HG03196 (cell line): ENCODE results near the gene CFAP45.

Source experiments
- ATAC-seq: cut with Tn5 transposase; IDR thresholded peaks from one replicate; pipeline ENCODE4 v1.9.1; 2021; ENCODE audit not compliant: unreplicated experiment

CFAP45 gene

DNA sequence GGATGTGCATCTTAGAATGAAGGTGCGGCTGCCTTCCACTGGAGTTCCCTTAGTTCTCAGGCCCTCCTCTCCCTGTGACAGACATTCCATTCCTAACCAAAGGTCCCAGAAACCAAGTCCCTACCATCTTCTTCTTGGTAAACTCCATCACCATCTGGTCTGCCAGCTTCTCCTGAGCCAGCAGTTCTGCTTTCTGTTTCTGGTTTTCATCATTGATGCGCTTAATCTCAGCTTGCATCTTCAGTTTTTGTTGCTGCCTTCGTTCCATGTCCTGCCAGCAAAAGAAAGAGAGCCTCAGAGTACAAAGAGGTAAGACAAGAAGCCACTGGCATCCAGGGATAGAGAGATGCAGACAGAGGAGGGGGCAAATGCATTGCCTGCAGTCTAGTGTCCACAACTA is 19.5 kb downstream of the CFAP45 start:
- ATAC-seq, result no peak

DNA sequence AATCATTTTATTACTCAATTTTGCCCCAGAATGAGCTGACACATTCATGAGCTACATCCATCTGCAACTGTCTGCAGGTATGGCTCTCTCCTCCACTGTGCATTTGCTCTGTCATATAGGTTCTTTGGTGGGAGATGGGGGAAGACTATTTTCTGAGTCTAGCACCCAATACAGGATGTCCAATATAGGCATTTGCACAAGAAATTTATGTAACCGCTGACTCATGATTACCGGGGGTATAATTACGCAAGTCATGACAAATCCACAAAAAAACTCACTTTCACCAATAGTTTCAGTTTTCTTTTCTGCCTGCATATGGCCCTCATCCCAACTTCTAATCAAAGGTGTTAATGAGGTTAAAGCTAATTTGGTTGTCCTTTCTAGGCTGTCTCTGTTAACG is 20.0 kb downstream of the CFAP45 start:
- no peak for ATAC-seq

- no peak for ATAC-seq
These were observed 20.8 kb downstream of the CFAP45 start for GRCh38 chr1:159879136-159879535.

GRCh38 chr1:159877695-159878444 is 22.1 kb downstream of the CFAP45 start:
- ATAC-seq, result no peak

- no peak for ATAC-seq
These were observed 26.3 kb downstream of the CFAP45 start for GRCh38 chr1:159873530-159874143.

DNA sequence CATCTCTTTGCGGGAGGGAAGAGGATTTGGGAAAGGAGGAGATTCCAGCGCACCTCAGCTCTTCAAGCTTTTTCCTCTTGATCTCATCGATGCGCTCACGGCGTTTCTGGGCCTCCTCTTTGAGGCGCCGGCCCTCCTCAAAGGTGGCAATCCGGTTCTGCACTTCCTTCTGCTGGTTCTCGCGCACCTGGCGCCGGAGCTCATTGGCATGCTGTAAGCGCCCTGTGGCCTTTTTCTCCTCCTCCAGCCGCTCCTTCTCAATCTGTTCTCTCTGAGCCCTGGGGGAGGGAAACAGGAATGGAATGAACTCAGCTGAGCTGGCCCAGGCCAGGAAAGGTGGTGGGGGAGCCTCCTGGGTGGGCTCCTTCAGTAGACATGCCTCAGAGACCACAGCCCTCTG is 27.1 kb downstream of the CFAP45 start:
- ATAC-seq, result no peak

GRCh38 chr1:159870704-159871103 is 29.3 kb downstream of the CFAP45 start:
- ATAC-seq, result no peak

- no peak for ATAC-seq
These were observed 30.4 kb downstream of the CFAP45 start for GRCh38 chr1:159869607-159870006.

DNA sequence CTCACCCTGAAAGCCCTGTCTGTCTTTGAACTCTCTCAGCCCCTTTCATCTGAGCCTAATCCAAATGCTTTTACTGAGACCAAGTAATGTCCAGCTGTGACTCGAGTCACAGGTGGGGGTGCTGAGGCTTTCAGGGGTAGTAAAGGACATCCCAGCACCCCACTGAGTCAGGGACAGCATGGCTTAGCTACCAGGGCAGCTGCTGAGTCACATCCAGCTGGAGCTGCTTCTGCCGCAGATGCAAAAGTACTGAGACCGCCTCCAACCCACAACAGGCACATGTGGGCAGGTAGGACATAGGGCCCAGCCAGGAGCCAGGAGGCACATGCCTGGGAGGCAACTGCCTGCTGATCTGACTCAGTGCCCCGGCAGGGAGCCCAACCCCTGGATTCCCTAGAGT is 30.8 kb downstream of the CFAP45 start:
- no peak for ATAC-seq

- ATAC-seq, result no peak
These were observed 31.2 kb downstream of the CFAP45 start for GRCh38 chr1:159868766-159869165.

- no peak for ATAC-seq
These were observed 32.3 kb downstream of the CFAP45 start for GRCh38 chr1:159867664-159868026.

GRCh38 chr1:159866905-159867663 is 32.9 kb downstream of the CFAP45 start:
- ATAC-seq, result no peak

- ATAC-seq, result no peak
These were observed 33.9 kb downstream of the CFAP45 start for GRCh38 chr1:159866066-159866465.

DNA sequence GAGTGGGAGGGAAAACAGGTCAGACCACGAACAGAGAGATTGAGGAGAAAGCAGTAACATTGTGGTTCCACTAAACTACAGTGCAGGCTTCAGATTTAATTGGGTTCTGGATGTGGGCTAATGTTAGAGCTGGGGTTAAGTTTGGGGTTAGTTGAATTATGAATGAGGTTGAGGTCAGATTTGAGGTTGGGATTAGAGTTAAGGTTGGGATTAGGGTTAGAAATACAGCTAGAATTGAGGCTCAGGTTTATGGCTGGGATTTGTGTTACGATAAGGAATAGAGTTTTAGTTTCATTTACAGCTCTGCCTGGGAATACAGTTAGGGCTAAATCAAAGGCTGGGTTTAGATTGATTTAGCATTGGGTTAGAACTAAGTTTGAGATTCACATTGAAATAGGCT is 35.7 kb downstream of the CFAP45 start:
- ATAC-seq, result no peak

GRCh38 chr1:159862557-159862956 is 37.4 kb downstream of the CFAP45 start, which contains the start of gene VSIG8:
TSS of gene VSIG8 (minus strand) at chr1:159862657. CDS start at chr1:159862521, 136 bp downstream.
- no peak for ATAC-seq

GRCh38 chr1:159862031-159862430 is 37.9 kb downstream of the CFAP45 start:
- ATAC-seq, result no peak

- ATAC-seq, result no peak
These were observed 38.7 kb downstream of the CFAP45 start for GRCh38 chr1:159861218-159861617.

DNA sequence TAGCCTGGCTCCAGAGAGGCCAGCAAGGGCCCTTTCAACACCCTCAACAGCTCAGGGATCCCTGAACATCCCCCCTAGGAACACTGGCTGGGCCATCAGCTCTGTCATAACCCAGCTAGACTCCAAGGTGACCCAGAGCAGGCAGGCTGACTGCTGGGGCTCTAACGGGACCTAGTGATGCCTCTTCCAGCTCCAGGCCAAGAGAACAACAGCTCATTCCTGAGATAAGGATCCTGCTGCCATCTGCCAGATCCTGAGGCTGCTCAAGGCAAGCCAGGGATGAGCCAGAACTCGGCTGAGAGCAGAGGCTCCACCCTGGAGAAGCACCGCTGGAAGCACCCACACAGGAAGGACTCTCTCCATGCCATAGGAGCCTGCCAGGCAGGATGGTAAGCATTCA is 39.5 kb downstream of the CFAP45 start:
- no peak for ATAC-seq

DNA sequence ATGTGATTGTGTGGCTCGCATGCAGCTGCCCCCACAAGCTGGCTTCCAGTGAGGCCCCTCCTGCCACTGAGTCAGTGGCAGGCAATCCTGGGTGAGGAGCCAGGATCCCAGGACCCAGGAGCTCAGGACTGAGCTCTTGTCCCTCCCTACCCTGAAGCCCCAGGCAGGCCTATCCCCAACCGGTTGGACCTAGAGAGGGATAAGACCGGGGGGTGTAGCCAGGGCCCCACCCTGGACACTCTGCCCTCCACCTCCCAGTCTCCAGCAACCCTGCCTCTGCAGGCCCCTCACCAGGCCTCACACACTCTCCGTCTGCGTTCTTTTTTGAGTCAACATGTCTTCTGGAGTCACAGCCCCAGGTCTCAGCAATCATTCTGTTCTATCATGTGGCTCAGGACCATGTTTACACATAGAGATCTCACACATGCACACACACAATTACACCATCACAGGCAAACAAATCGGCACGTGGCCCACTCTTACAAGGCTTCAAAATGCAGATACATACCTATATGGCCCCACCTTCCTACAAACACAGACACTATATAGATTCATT is 40.1 kb downstream of the CFAP45 start:
- no peak for ATAC-seq

DNA sequence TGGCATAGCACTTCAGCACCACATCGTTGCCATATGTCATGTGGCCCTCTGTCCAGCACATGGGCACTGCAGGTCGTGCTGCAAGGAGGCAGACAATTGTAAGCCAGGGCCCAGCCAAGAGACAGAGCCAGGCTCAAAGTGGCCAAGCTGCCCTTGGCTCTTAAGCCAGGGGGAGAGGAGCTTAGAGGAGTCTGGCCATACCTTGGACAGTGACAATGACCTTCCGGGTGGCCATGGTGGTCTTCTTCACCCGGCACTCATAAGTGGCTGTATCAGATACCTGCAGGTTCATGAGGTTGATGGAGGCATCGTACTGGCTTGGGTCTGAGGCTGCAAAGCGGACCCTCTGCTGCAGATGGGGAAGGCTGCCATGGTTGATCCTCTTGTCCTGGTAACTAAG is 42.1 kb downstream of the CFAP45 start:
- ATAC-seq, result no peak

DNA sequence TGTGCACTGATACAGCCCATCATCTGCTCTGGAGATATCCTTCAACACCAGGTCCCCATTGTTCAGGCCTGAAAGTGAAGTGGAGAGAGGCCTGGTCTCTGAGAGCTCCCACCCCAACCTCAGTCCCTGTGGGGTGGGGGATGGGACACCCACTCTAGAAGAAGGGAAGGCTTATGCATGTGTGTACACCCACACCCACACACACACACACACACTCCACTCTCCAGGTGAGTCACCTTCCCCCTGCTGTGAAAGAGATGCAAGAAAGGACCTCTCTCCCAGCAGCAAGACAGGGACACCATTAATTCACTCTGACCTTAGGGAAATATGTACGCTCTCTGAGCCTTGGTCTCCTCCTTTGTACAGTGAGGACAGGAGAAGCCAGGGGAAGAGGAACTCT is 43.4 kb downstream of the CFAP45 start:
- no peak for ATAC-seq

DNA sequence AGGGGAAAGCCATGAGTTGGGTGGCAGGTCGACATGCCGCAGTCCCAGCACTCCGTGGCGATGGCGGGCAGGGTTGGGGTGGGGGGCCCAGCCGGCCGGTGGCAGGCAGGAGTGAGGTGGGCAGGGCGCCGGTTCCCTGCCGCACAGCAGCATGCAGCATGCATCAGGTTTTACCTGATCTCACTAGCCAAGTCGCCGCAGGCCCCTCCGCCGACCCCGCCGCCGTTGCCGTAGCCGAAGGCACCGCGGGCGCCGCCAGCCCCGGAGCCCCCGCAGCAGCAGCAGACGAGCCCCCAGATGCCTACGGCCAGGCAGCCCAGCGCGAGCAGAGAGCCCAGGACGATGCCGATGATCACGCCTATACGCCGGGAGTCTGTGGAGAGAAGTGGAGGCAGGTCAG is 44.3 kb downstream of the CFAP45 start:
- no peak for ATAC-seq
